HG03095 (cell line): ENCODE measurements around the gene DNAAF8.
"Not testable (repeated sequence)": the region's sequence is repeated elsewhere in the genome, so short reads cannot be mapped to it uniquely, and the experiment has no call there.

Source experiments
- ATAC-seq: cut with Tn5 transposase; IDR thresholded peaks from one replicate; pipeline ENCODE4 v1.9.1; 2021; ENCODE audit warnings: moderate library complexity; ENCODE audit not compliant: unreplicated experiment

Gene DNAAF8

GRCh38 chr16:4723071-4723767 lies 11.1 kb upstream of the DNAAF8 start:
- no peak for ATAC-seq

- no peak for ATAC-seq
Observed at GRCh38 chr16:4724661-4725270, 9.6 kb upstream of the DNAAF8 start.

GRCh38 chr16:4726616-4727015 lies 7.7 kb upstream of the DNAAF8 start:
- ATAC-seq, result no peak

- ATAC-seq, result no peak
Observed at GRCh38 chr16:4728676-4729075, 5.7 kb upstream of the DNAAF8 start.

- no peak for ATAC-seq
Observed at GRCh38 chr16:4729876-4730275, 4.5 kb upstream of the DNAAF8 start.

GRCh38 chr16:4733211-4733742 lies 1.1 kb upstream of the DNAAF8 start:
- no peak for ATAC-seq

- ATAC-seq, result no peak
Observed at GRCh38 chr16:4733747-4734062, 632 bp upstream of the DNAAF8 start.

- peak; percentile 54 for ATAC-seq
Observed at GRCh38 chr16:4734730-4735535, 596 bp downstream of the DNAAF8 start.

GRCh38 chr16:4736546-4736945 lies 2.2 kb downstream of the DNAAF8 start:
- no peak for ATAC-seq

- no peak for ATAC-seq
Observed at GRCh38 chr16:4737545-4737944, 3.2 kb downstream of the DNAAF8 start.

- not testable (repeated sequence) for ATAC-seq
Observed at GRCh38 chr16:4738370-4738769, 4.0 kb downstream of the DNAAF8 start.

- no peak for ATAC-seq
Observed at GRCh38 chr16:4743226-4743878, 9.0 kb downstream of the DNAAF8 start.

- no peak for ATAC-seq
Observed at GRCh38 chr16:4744555-4745273, 10.4 kb downstream of the DNAAF8 start.

GRCh38 chr16:4745274-4745569 lies 10.9 kb downstream of the DNAAF8 start:
- ATAC-seq, result no peak

GRCh38 chr16:4746215-4746614 lies 11.9 kb downstream of the DNAAF8 start:
- no peak for ATAC-seq

GRCh38 chr16:4746991-4747574 lies 12.7 kb downstream of the DNAAF8 start:
- no peak for ATAC-seq

- no peak for ATAC-seq
Observed at GRCh38 chr16:4747906-4748681, 13.8 kb downstream of the DNAAF8 start.

GRCh38 chr16:4748682-4749411 lies 14.5 kb downstream of the DNAAF8 start:
- no peak for ATAC-seq

GRCh38 chr16:4749700-4750257 lies 15.4 kb downstream of the DNAAF8 start:
- no peak for ATAC-seq
